Thyroid gland (tissue), 4 donors: ENCODE measurements around the gene C16orf82. TPM values are rescaled to one million over a fixed set of nuclear protein-coding genes. Genes with fewer than 3 reads are reported as not detected.

Experiments
- DNase-seq, 2 donors: peaks; one replicate each; pipeline ENCODE4 v3.0.0-alpha.2; 2019
- H3K27ac ChIP-seq, 3 donors: fragments of 200-600 bp; sonication (generic); 1 replicate in 2 of 3; 2 replicates in 1 of 3; pipeline ENCODE4 v1.5.1; 2016 to 2019; ENCODE audit warnings: mild to moderate bottlenecking in 1 of 3, moderate library complexity in 1 of 3
- H3K27me3 ChIP-seq: fragments of 200-600 bp; sonication (generic); one replicate; pipeline ENCODE4 v1.5.1; 2019
- H3K36me3 ChIP-seq, 2 donors: fragments of 200-600 bp; sonication (generic); one replicate each; pipeline ENCODE4 v1.5.1; 2016 to 2019
- H3K4me1 ChIP-seq, 2 donors: fragments of 200-600 bp; sonication (generic); one replicate each; pipeline ENCODE4 v1.5.1; 2017 to 2019
- H3K4me3 ChIP-seq, 3 donors: fragments of 200-600 bp; sonication (generic); replicated peaks in 1 of 3; 1 replicate in 2 of 3; 2 replicates in 1 of 3; pipeline ENCODE4 v1.5.1; 2016; ENCODE audit warnings: mild to moderate bottlenecking in 1 of 3
- H3K9me3 ChIP-seq: fragments of 200-600 bp; sonication (generic); one replicate; pipeline ENCODE4 v1.5.1; 2017
- POLR2A ChIP-seq, 2 donors: fragments of 450-650 bp; IDR thresholded peaks; one replicate each; pipeline ENCODE4 v1.6.1; 2017; ENCODE audit warnings: antibody characterized with exemption in 2 of 2, mild to moderate bottlenecking in 2 of 2, moderate library complexity in 1 of 2
- WGBS, 2 donors: methylation state at CpG; one replicate each; pipeline ENCODE4 v1.1.5; 2017; 5-methylcytosine and 5-hydroxymethylcytosine counted together
- intact Hi-C: fragments of 100-400 bp; cut with DNase I; formaldehyde crosslinking; loops from one replicate; pipeline ENCODE4 v1.15.1; 2023
- total RNA-seq, 4 donors: library from RNA; depleted of rRNA; stranded (reverse); fragments of >200 nt; gene quantifications; one replicate each; pipeline ENCODE4 v1.2.3, GENCODE V29; 2016
- TF ChIP-seq, protein P1 (sequence below), 6 experiments: fragments of 200-600 bp in 3 of 6; fragments of 450-650 bp in 3 of 6; sonication (generic) in 3 of 6; IDR thresholded peaks; one replicate each; pipeline ENCODE4 v1.5.1; 2016 to 2019; ENCODE audit warnings: antibody characterized with exemption in 6 of 6, mild to moderate bottlenecking in 2 of 6, inconsistent platforms in 1 of 6, moderate library complexity in 1 of 6

C16orf82 gene
- total RNA-seq, 4 donors from 2014 or later, result 0.11 to 1.3 TPM; not detected in 2

DNA sequence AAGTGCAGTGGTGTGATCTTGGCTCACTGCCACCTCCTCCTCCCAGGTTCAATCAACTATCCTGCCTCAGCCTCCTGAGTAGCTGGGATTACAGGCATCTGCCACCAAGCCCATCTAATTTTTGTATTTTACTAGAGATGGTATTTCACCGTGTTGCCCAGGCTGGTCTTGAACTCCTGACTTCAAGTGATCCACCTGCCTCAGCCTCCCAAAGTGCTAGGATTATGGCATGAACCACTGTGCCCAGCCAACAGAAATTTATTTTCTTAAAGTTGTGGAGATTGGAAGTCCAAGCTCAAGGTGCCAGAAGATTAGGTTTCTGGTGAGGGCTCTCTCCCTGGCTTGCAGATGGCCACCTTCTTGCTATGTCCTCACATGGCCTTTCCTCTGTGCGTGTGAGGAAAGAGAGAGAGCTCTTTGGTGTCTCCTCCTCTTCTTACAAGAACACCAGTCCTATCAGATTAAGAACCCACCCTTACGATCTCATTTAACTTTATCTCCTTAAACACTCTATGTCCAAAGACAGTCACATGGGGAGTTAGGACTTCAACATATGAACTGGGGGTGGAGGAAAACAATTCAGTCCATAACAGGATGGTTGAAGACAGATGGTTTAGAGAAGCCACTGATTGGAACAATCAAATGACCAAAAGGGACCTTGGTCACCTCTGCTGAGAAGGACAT is 31.8 kb downstream of the C16orf82 start:
- DNase-seq, result no peak
- Histone ChIP-seq H3K4me3 (no peak overlapping the region), H3K36me3 (no peaks in the 10 kb centered on the region), H3K9me3 (no peaks in the 10 kb centered on the region), H3K4me1 (peaks cover 0 to 3% of the 10 kb centered on the region in 2 donors), H3K27ac (no peak overlapping the region), H3K27me3 (no peaks in the 10 kb centered on the region)
- intact Hi-C loops, result no loop called here
- no peak for TF ChIP-seq POLR2A (IDR thresholded peaks at IDR 0.05)
- TF ChIP-seq, protein P1, sequence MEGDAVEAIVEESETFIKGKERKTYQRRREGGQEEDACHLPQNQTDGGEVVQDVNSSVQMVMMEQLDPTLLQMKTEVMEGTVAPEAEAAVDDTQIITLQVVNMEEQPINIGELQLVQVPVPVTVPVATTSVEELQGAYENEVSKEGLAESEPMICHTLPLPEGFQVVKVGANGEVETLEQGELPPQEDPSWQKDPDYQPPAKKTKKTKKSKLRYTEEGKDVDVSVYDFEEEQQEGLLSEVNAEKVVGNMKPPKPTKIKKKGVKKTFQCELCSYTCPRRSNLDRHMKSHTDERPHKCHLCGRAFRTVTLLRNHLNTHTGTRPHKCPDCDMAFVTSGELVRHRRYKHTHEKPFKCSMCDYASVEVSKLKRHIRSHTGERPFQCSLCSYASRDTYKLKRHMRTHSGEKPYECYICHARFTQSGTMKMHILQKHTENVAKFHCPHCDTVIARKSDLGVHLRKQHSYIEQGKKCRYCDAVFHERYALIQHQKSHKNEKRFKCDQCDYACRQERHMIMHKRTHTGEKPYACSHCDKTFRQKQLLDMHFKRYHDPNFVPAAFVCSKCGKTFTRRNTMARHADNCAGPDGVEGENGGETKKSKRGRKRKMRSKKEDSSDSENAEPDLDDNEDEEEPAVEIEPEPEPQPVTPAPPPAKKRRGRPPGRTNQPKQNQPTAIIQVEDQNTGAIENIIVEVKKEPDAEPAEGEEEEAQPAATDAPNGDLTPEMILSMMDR (IDR thresholded peaks at IDR 0.05), result no peak
- WGBS, 2 donors, result 77 to 78% methylated on average over 3 of the region's 3 CpGs

DNA sequence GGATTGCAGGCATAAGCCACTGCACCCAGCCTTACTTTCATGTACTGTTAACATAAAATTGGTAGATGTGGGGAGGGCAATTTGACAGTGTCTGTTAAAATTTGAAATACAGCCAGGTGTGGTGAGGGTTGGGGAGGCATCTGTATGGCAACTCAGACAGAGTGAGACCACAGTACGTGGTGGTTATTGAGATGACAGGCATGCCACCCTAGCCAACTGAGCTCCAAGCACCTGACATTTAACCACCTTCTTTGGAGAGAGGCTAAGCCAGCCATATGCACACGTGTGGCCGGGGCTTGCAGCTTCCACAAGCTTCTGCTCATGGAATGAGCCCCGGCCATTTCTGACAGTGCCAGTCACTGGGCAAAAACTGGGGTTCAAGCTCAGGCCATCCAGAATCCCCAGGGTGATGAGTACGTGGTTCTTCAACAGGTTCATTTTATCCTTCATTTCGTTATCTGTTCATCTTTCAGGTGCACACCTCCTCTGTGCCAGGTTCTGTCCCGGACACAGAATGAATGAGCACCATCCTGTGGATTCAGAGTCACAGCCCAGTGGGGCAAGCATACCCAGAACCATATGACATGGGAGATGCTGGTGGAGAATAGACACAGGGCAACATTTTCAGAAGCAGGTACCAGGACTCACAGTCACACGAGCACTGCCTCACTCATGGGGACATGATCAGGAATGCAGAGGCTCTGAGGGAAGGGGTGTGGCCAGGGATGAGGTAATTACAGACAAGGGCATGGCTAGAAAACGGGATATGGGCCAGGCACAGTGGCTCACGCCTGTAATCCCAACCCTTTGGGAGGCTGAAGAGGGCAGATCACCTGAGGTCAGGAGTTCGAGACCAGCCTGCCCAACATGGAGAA is 36.2 kb downstream of the C16orf82 start:
- intact Hi-C loops, result no loop called here
- Histone ChIP-seq H3K27me3 (no peaks in the 10 kb centered on the region), H3K4me1 (no peaks in the 10 kb centered on the region), H3K27ac (no peak overlapping the region), H3K4me3 (no peak overlapping the region), H3K36me3 (no peaks in the 10 kb centered on the region), H3K9me3 (no peaks in the 10 kb centered on the region)
- no peak for TF ChIP-seq POLR2A (IDR thresholded peaks at IDR 0.05)
- TF ChIP-seq, protein P1 (IDR thresholded peaks at IDR 0.05), result no peak
- DNase-seq, result no peak
- 67 to 75% methylated on average over 11 of the region's 11 CpGs for WGBS, 2 donors

DNA sequence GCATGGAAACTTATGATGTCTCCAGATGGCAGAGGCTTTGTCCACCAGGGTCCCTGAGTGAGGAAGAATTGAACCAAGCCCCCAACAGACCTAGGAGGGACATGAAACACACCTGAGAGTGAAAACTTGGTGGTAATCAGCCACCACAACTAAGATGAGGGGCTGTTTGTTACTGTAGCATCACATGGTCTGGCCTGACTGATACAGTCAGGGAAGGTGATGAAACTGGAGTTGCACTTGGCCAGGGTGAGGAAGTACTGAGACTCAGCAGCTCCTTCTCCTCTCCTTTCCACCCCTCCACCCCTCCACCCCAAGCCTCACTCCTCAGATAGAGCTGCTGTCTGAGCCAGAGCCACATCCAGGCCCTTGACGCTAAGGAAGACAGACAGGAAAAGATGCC is 37.2 kb downstream of the C16orf82 start:
- Histone ChIP-seq H3K4me1 (no peaks in the 10 kb centered on the region), H3K27me3 (no peaks in the 10 kb centered on the region), H3K4me3 (no peak overlapping the region), H3K27ac (no peak overlapping the region), H3K9me3 (no peaks in the 10 kb centered on the region), H3K36me3 (no peaks in the 10 kb centered on the region)
- DNase-seq, result no peak
- intact Hi-C loops, result no loop called here
- 78 to 82% methylated on average over 1 of the region's 1 CpG for WGBS, 2 donors
- TF ChIP-seq, protein P1 (IDR thresholded peaks at IDR 0.05), result no peak
- TF ChIP-seq POLR2A (IDR thresholded peaks at IDR 0.05), result no peak

DNA sequence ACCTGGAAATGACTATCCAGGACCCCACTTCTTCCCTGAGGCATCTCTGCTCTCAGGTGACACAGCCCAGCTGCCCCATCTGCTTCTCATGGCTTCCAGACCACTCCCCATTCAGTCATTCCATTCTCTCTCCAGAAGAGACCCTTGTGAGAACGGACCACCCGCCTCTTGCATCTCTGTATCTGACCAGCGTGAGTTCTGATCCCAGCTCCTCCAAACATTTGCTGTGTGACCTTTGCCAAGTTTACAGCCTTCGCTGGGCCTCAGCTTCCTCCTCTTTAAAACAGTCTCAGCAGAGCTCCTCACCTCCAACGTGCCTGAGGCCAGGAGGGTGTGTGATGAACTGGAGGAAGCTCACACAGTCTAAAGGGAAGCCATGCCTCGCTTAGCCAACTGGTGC is 39.6 kb downstream of the C16orf82 start:
- Histone ChIP-seq H3K36me3 (no peaks in the 10 kb centered on the region), H3K4me3 (no peak overlapping the region), H3K9me3 (no peaks in the 10 kb centered on the region), H3K27ac (no peak overlapping the region), H3K27me3 (peaks cover 4% of the 10 kb centered on the region), H3K4me1 (no peaks in the 10 kb centered on the region)
- WGBS, 2 donors, result 88 to 91% methylated on average over 6 of the region's 6 CpGs
- DNase-seq, result no peak
- TF ChIP-seq, protein P1 (IDR thresholded peaks at IDR 0.05), result no peak
- no peak for TF ChIP-seq POLR2A (IDR thresholded peaks at IDR 0.05)
- intact Hi-C loops, result no loop called here

DNA sequence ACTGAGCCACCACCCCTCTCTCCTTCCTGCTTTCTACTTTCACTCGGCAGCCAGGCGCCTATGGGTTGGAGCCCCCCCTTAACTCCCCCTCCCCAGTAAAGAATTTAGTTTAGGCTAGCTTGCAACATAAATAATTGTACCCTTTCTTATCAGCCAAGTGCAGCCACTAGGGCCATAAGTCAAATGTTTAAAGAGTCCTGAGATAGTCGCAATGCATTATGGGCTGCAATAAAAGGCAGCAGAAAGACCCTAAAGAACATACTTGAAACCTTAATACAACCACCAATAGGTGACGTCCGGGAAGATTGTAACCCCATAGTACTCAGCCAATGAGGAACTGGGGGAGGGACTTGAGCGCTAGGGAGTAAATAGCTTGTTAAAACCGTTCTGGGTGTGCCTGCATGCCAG is 40.5 kb downstream of the C16orf82 start:
- TF ChIP-seq, protein P1 (IDR thresholded peaks at IDR 0.05), result no peak
- no peak for TF ChIP-seq POLR2A (IDR thresholded peaks at IDR 0.05)
- no peak overlapping the region for H3K27ac ChIP-seq
- H3K4me1 ChIP-seq, result no peaks in the 10 kb centered on the region
- WGBS, 2 donors, result 71 to 72% methylated on average over 7 of the region's 7 CpGs
- DNase-seq, result no peak
- intact Hi-C loops, result no loop called here
- no peaks in the 10 kb centered on the region for H3K9me3 ChIP-seq
- peaks cover 4% of the 10 kb centered on the region for H3K27me3 ChIP-seq
- no peaks in the 10 kb centered on the region for H3K36me3 ChIP-seq
- no peak overlapping the region for H3K4me3 ChIP-seq
